H1 (cell line): ENCODE results near the gene BECN2.

Source experiments
- CHD1 ChIP-seq: IDR thresholded peaks from 2 replicates; pipeline ENCODE4 v1.6.1; 2012; ENCODE audit warnings: low read depth, low read length, improper control_type of control experiment
- EZH2 ChIP-seq: fragments of 200-600 bp; sonication (generic); IDR thresholded peaks from 2 replicates; pipeline ENCODE4 v1.7.1; 2012; ENCODE audit warnings: low read depth, mild to moderate bottlenecking, moderate library complexity, low read length, inconsistent platforms; ENCODE audit not compliant: severe bottlenecking
- SIN3A ChIP-seq, 2 experiments: IDR thresholded peaks in 1 of 2; conservative IDR thresholded peaks in 1 of 2; 2 replicates each; pipeline ENCODE4 v1.6.1; 2011 to 2012; ENCODE audit warnings: low read length in 2 of 2, improper control_type of control experiment in 1 of 2, low read depth in 1 of 2, mild to moderate bottlenecking in 1 of 2
- TCF12 ChIP-seq: IDR thresholded peaks from 2 replicates; pipeline ENCODE4 v1.6.1; 2011; ENCODE audit warnings: low read depth, mild to moderate bottlenecking, low read length
- TF ChIP-seq, protein P1 (sequence below): IDR thresholded peaks from 2 replicates; pipeline ENCODE4 v1.6.1; 2011; ENCODE audit warnings: low read depth, mild to moderate bottlenecking, low read length; ENCODE audit not compliant: insufficient read depth
- TF ChIP-seq, protein P2 (sequence below), 3 experiments: IDR thresholded peaks; 1 replicate in 2 of 3; 2 replicates in 1 of 3; pipeline versions ENCODE4 v1.5.1 to v1.6.1; 2011; ENCODE audit warnings: low read length in 3 of 3, mild to moderate bottlenecking in 3 of 3, inconsistent platforms in 2 of 3, low read depth in 1 of 3, moderate library complexity in 1 of 3; ENCODE audit not compliant: insufficient read depth in 1 of 3; ENCODE audit errors: control extremely low read depth in 1 of 3

DNA sequence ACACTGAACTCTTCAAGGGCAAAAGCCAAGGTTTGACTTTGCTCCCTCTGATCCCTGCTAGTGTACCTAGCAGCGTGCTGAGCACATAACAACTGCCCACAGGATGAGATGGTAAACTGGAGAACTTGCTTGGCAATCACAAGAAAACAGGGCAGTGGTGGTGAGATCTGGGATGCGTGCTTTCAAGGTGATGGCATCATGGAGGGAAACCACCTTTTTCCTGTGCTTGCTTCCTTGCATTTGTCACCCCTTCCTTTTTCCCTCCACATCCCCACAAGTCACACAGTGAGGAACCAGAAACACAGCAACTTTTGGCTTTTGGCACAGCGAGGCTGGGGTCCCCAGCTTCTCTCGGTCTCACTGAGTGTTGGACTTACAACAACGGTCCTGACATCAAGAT lies 31.4 kb upstream of the BECN2 start:
- TF ChIP-seq, protein P1, sequence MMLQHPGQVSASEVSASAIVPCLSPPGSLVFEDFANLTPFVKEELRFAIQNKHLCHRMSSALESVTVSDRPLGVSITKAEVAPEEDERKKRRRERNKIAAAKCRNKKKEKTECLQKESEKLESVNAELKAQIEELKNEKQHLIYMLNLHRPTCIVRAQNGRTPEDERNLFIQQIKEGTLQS: no peak
- TF ChIP-seq, protein P2, sequence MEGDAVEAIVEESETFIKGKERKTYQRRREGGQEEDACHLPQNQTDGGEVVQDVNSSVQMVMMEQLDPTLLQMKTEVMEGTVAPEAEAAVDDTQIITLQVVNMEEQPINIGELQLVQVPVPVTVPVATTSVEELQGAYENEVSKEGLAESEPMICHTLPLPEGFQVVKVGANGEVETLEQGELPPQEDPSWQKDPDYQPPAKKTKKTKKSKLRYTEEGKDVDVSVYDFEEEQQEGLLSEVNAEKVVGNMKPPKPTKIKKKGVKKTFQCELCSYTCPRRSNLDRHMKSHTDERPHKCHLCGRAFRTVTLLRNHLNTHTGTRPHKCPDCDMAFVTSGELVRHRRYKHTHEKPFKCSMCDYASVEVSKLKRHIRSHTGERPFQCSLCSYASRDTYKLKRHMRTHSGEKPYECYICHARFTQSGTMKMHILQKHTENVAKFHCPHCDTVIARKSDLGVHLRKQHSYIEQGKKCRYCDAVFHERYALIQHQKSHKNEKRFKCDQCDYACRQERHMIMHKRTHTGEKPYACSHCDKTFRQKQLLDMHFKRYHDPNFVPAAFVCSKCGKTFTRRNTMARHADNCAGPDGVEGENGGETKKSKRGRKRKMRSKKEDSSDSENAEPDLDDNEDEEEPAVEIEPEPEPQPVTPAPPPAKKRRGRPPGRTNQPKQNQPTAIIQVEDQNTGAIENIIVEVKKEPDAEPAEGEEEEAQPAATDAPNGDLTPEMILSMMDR (IDR thresholded peaks at IDR 0.05; ENCODE audit: control extremely low read depth in 1 of 3, insufficient read depth in 1 of 3, low read depth in 1 of 3, low read length in 3 of 3): no peak
- TF ChIP-seq CHD1 (no peak), SIN3A (conservative IDR thresholded peaks at IDR 0.05 in 1 of 2, IDR thresholded peaks at IDR 0.05 in 1 of 2; ENCODE audit: low read depth in 1 of 2, low read length in 2 of 2) (no peak), EZH2 (no peak), TCF12 (no peak)
